GM19452 (cell line): ENCODE data around the gene OGFOD3.
"Not testable (repeated sequence)": the region's sequence is repeated elsewhere in the genome, so short reads cannot be mapped to it uniquely, and the experiment has no call there.

ENCODE experiments used
- ATAC-seq: cut with Tn5 transposase; IDR thresholded peaks from one replicate; pipeline ENCODE4 v1.9.1; 2021; ENCODE audit not compliant: unreplicated experiment

The OGFOD3 gene

DNA sequence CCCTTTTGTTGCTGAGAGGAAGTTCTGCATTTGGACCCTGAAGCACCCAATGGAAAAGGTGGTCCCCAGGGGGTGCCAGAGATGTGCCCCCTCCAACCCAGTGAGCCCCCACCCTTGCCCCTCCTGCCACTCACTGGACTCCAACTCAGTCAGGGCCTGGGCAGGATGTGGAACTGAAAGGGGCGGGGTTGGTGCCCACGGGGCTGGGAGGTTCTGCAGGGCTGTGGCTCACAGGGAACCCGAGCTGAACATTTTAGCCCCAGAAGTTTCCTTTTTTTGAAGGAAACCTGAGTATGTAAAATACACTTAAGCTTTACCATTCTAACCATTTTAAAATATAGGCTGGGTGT, 15.8 kb upstream of the OGFOD3 start:
- ATAC-seq: no peak

DNA sequence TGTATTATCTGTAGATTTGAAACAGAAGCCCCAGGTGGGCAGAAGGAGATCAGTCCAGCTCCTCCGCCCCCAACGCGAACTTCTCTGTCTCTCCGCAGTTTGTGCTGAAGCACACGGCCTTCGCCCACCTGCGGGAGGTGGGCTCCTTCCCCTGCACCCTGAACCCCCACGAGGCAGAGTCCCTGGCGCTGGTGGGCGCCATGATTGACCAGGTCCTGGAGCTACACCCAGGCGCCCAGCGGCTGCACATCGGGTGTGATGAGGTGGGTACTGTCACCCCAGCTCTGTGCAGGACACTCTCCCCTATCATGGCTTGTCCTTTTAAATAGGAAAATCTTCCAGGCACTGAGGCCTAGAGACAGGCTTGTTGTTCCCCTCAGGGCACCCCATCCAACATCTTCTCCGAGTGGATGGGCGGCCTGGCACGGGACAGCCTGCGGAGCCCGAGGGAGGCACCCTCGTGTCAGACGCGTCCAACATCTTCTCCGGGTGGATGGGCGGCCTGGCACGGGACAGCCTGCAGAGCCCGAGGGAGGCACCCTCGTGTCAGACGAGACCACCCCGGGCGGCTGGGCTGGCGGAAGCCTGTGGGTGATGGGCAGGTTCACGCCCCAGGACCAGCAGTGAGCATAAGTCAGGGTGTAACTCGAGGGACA, 15.3 kb upstream of the OGFOD3 start:
- no peak for ATAC-seq

DNA sequence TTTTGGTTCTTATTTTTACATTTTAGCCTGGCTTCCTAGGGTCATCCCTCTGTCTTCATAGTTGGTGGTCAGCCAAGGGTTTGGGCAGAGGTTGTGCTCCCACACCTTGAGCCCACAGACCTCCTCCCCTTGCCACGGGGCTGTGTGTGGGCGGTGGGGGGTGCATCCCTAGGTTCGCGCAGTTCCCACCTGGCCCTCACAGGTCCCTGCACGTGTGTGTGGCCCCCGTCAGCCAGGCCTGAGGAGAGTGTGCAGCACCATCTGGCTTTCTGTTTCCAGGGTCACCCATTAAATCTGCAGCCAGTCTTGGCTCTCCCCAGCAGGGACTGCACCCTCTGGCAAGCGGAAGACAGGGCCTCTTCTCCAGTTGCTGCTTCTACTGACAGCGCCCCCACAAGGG, 13.6 kb upstream of the OGFOD3 start:
- no peak for ATAC-seq

DNA sequence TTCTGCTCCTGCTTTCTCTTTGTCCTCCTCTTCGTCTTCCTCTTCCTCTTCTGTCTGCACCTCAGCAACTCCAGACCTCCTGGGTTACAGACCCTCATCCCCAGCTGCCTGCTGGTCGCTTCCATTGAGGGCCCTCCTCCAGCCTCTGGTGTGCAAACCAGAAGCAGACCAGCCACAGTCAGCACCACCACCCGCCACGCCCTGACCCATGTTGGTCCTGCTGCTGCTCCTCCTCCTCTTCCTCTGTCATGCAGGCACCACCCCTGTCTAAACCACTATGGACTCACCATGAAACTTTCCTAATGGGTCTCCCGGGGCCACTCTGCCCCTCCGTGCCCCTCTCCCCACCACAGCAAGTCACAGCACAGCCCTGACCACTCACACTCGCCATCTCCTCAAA, 11.4 kb upstream of the OGFOD3 start:
- ATAC-seq: no peak

DNA sequence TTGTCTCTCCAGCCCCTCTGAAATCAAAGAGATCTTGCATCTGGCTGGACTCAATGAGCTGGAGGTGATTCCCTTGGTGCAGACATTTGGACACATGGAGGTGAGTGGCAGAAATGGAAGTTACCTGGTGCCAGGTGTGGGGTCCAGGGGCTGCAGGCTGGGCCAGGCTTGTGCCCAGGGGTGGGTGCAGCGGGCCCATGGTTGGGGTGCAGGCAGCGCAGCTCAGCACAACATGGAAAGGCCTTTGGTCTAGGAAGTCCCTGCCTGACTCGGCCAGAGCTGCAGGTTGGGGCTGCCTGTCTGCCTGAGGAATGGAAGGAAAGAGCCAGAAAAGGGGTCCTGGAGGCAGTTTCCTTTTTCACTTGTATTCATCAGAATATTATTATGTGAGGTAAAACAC, 10.2 kb upstream of the OGFOD3 start:
- ATAC-seq: no peak

DNA sequence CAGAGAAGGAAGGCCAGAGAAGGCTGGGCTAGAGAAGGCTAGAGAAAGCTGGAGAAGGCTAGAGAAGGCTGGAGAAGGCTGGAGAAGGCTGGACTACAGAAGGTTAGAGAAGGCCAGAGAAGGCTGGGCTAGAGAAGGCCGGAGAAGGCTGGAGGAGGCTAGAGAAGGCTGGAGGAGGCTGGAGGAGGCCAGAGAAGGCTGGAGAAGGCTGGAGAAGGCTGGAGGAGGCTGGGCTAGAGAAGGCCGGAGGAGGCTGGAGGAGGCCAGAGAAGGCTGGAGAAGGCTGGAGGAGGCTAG, 6.4 kb upstream of the OGFOD3 start:
- no peak for ATAC-seq

DNA sequence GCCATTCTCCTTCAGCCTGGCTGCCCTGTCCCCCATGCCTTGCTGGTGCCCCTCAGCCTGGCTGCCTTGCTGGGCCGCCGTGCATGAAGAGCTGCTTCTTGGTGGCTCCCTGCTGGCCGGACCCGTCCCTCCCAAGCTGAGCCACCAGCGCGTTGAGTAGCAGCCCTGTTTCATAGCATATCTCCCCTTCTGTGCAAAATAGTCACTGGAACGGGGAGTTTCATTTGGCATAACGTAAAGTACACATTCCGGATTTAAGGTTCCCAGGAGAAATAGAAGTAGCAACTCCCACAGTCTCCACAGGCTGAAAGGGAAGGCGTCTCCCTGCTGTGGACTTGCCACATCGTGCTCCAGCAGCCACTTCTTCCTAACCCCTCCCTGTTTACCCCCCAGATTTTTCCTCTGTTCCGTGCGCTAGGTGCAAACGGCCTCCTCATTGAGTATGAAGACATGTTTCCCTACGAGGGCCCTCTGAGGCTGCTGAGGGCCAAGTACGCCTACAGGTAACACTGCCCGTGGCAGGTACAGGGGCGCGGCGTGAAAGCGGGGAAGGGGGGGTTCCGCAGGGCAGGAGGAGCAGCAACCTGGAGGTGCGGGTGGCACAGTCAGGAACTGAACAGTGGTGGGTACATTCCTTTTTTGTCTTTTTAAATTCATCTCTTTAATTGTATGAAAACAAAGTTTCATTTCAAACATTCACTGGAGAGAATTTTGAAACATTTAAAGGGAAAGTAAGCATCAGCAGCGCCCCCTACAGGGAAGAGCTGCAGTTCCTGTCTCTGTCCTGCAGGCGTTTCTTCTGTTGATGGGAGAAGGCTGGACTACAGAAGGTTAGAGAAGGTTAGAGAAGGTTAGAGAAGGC, 5.8 kb upstream of the OGFOD3 start:
- ATAC-seq: no peak

DNA sequence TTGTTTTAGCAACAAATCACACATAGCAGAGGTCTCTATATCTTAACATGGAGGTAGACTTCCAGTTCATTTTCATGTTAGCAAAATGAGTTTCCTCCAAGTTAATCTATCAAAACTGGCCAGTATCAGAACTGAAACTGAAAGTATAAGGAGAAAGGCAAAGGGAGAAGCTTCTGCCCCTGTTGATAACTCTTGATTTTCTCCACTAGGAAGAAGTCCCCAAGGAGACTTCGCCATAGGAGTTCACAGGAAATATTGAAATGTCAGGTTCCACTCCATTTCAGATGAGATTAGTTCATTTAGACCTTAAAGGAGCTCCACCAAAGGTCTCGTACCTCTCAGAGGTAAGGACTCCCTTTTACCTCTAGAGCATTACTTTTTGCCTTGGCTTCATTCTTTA, 1.2 kb upstream of the OGFOD3 start:
- ATAC-seq: no peak

DNA sequence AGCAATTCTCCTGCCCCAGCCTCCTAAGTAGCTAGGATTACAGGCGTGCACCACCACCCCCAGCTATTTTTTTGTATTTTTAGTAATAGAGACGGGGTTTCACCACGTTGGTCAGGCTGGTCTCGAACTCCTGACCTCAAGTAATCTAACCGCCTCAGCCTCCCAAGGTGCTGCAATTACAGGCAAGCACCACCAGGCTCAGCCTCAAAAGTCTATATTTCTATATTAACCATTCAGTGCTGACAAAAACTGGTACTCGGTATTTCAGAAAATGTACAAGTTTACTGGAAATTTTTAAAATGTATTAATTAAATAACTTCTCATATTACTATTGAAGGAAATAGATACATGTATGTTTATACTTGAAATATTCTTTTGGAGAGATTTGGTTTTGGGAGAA, 1.6 kb downstream of the OGFOD3 start:
- no peak for ATAC-seq

DNA sequence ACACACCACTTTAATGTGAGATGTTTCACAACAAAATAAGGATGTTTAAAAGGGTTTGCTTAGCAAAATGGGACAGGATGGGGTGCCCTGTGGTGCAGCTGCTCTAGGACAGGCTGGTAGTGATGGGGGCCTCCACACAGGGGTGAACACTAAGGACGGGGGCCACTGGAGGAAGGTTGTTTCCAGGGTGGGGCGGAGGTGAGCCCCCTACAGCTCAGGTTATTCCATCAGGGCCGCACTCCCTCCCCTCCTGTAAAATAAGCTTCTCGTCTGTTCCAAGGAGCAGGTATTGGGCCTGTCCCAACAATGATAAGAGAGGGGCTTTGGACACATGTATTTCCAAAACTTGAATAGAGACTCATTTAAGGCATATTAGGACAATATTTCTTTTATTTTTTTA, 2.1 kb downstream of the OGFOD3 start:
- ATAC-seq: no peak

DNA sequence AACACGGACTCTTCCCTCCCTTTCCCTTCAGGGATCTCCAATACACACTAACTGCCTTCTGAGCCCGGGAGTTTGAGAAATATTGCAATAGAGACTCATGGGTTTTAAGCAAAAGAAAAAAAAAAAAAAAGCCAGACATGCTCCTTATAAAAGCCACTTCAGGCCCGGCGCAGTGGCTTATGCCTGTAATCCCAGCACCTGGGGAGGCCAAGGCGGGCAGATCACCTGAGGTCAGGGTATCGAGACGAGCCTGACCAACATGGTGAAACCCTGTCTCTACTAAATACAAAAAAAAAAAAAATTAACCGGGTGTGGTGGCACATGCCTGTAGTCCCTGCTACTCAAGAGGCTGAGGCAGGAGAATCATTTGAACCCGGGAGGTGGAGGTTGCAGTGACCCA, 2.6 kb downstream of the OGFOD3 start:
- ATAC-seq: no peak

DNA sequence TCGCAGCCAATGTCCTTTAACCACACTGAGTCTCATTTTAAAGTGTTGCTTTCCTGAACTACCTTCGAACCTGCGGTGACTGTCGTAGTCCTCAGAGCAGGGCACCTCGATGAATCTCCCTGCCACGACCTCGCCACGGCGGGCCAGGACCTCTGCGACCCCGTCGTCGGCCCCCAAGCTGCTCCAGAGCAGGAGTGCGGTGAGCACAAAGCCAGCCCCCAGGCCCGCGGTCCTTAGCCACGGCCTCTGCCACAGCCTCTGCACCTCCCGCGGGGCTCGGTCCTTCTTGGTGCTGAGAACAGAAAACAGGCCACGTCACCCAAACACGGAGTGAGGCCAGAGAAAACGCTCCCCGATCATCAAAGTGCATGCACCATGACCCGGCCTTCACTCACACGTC, 3.0 kb downstream of the OGFOD3 start:
- no peak for ATAC-seq

DNA sequence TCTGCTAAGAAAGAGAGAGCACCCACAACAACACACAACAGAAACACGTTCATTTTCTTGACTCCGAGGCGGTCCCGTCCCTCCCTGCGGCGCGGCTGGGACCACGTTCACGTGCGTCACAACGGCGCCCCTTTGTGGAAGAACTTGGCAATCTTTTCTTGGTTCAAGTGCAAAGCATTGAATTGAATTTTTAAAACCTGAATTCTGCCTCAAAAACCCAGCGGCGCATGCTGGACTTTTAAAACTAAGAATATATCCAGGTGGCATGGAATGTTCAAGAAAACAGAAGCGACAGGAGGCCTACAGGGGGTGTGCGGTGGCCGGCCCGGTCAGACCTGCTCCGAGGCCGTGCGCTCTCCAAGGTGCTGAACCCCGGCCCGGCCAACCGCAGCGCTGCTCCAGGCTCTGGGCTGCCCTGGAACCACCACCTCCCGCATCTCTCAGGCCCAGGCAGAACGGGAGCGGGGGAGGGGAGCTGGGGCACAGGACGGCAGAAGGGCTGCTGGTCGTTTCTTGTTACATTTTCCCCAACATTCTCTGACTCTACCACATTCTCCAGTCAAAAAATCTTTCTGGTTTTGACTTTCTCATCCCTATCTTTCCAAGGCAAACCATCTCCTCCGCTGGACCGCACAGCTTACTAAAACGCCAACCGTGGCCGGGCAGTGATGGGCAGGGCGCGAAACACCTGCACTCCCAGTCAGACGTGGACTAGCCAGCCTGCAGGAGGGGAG, 3.7 kb downstream of the OGFOD3 start:
- no peak for ATAC-seq

DNA sequence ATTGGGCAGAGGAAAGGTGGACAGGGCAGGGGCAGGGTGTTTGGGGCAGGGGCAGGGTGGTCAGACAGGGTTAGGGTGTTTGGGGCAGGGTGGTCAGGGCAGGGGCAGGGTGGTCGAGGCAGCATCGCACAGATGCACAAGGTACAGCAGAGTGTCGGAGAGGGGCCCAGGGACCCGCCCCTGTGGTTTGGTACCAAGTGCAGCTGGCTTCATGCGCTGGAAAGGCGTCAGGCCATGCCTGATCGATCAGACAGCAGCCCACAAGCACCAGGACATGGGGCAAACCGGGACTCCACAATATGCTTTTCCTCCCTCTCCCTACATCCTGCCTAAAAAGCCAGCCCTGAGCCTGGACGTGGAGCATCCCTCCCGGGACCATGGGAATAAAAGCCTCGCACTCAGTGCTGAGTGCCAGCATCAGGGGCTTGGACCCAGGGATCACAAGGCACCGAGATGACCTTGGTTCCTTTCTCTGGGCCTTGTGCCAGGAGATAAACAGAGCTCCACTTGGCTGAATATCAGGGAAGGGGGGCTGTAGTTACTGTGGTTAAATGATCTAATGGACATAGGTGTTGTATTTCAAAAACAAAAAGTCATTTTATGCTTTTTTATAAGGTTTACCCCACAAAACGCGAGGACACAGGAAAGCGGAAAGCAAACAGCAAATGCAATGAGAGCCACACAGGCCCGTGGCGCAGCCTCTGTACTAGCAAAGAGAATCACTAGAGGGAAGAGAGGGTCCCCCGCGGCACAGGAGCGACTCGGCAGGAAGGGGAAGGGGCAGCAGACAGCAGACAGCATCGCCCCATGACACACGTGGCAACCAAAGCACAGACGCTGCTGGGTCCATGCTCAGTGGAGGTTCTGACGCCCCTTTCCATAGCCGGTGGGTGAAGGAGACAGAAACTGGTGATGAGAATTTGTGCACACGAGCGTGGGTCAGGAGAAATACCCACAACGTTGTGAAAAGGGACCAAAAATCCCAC, 5.6 kb downstream of the OGFOD3 start:
- no peak for ATAC-seq

DNA sequence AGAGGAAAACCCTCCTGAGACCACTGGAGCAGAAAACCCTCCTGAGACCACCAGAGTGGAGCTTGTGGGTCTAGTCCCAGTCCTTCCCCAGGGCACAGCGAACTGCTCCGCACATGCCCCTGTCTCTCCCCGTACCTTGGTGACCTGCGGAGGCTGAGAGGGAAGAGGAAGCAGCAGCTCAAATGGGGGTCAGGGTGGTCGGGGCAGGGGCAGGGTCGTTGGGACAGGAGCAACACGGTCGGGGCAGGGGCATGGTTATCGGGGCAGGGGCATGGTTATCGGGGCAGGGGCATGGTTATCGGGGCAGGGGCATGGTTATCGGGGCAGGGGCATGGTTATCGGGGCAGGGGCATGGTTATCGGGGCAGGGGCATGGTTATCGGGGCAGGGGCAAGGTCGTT, 6.3 kb downstream of the OGFOD3 start:
- not testable (repeated sequence) for ATAC-seq

DNA sequence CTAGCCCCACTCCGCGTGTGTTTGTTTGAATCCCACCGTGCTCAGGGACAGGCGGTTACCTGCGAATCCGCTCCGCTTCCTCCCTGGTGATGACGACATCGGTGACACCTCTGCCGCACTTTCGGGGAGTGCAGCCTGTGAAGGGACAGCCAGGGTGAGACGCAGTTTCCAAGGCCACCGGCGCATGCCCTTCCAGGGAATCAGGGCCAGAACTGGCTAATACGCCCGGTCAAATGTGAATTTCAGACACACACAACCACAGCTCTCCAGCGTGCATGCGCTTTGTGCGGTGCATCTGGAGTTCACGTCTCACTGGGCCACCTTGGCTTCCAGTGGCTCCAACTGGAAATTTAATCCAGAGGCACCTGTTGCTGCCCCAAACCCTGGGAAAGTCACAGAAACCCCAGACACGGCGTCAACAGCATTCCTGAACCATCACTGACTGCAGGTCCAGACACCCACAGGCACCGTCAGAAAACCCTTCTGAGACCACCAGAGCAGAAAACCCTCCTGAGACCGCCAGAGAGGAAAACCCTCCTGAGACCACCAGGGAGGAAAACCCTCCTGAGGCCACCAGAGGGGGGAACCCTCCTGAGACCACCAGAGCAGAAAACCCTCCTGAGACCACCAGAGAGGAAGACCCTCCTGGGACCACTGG, 6.9 kb downstream of the OGFOD3 start:
- ATAC-seq: no peak

DNA sequence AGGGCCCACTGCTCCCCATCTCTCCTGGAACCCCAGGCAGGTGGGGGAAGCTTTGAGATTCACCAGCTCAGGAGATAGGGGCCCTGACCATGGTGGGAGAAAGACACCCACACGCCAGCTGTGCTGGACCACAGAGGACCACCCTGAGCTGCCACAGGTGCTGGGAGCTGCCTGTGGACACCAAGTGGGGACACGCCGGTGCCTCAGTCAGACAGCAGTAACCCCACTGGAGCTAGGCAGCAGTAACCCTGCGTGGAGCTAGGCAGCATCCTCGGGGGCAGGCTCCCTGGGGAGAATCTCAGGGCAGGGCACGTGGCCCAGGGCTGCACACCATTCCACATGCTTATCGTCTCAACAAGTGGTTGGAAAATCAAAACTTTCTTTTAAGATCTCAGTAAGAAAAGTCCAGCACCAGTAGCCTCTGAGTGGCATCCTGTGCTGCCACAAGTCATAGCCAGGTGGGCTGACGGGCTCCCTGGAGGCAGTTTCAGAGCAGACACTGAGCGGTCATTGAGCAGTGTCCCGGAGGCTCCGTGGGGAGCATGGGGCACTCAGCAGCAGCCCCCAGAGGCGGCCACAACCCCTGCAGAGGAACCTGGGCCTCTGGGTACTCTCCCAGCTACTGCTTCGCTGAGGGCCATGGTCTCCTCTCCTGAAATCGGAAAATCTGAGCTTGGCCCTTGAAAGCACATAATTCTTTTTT, 8.2 kb downstream of the OGFOD3 start:
- no peak for ATAC-seq

DNA sequence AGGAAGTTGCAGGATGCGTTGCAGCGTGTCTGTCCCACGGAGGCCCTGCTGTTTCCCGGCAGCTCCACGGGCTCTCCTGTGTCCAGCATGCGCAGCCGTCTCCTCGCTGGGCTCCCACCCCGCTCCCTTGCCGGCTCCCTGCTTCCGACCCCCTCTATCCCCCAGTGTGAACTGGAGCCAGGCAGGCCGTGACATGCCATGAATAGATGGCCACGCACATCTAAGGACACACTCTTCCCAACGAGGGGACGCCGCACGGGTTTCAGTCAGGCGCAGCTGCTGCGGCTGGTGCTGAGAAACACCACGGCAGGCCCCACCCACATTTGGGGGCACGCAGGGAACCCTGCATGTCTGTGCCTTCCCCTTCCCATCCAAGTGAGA, 9.5 kb downstream of the OGFOD3 start:
- ATAC-seq: no peak

DNA sequence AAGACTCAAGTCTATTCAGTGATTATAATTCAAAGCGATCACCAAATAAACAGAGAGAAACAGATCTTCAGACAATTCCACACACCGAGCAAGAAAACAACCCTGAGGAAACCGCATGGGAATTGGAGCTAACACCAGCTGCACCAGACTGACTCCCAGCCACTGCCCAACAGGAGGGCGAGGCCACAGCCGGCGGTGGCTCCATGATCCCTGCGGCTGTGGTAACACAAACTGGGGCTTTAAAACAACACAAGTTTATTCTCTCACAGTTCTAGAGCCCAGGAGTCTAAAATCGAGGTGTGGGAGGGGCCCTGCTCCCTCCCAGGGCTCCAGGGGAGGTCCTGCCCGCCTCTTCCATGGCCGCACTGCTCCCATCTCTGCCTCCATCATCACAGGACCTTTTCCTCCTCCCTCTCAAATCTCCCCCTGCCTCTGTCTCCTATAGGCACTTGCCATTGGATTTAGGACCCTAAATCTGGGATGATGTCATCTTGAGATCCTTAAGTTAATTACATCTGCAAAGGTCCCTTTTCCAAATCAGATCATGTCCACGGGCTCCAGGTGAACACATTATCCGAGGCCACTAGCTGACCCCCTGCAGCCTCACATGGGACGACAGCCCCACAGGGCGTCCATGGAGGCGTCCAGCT, 10.0 kb downstream of the OGFOD3 start:
- no peak for ATAC-seq

DNA sequence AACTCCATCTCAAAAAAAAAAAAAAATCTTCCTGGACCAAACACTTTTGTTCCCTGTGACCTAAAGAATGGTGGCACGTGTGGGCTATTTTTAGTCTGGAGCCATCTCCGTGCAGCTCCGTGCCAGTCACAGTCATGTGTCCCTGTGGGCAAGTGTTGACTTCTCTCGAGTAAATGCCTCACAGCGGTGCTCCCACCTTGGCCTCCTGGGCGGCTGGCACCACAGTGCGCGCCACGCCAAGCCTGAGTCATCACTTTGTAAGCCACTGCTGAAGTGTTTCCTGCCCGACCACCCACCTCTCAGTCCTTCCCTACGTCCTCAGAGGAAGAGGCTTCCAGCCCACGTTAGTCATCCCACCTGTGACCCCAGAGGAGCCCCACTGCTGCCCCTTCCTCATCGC, 11.1 kb downstream of the OGFOD3 start:
- no peak for ATAC-seq
